Subcutaneous adipose tissue (tissue), 4 donors: ENCODE measurements around the gene ARRB1. TPM values are rescaled to one million over a fixed set of nuclear protein-coding genes. Genes with fewer than 3 reads are reported as not detected.

Experiments
- total RNA-seq, 4 donors: library from RNA; depleted of rRNA; stranded (reverse); fragments of >200 nt; gene quantifications; one replicate each; pipeline ENCODE4 v1.1.0, GENCODE V29; 2016
- TF ChIP-seq, protein P1 (sequence below): fragments of 450-650 bp; IDR thresholded peaks from one replicate; pipeline ENCODE4 v1.5.1; 2016; ENCODE audit warnings: low read depth, mild to moderate bottlenecking, control low read depth, antibody characterized with exemption, moderate library complexity

ARRB1 gene
- total RNA-seq, 4 donors from 2014 or later = 34.8 to 125 (median 63.0) TPM

GRCh38 chr11:75380245-75380644 lies 28.8 kb upstream of the ARRB1 start:
- TF ChIP-seq, protein P1, sequence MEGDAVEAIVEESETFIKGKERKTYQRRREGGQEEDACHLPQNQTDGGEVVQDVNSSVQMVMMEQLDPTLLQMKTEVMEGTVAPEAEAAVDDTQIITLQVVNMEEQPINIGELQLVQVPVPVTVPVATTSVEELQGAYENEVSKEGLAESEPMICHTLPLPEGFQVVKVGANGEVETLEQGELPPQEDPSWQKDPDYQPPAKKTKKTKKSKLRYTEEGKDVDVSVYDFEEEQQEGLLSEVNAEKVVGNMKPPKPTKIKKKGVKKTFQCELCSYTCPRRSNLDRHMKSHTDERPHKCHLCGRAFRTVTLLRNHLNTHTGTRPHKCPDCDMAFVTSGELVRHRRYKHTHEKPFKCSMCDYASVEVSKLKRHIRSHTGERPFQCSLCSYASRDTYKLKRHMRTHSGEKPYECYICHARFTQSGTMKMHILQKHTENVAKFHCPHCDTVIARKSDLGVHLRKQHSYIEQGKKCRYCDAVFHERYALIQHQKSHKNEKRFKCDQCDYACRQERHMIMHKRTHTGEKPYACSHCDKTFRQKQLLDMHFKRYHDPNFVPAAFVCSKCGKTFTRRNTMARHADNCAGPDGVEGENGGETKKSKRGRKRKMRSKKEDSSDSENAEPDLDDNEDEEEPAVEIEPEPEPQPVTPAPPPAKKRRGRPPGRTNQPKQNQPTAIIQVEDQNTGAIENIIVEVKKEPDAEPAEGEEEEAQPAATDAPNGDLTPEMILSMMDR = no peak

DNA sequence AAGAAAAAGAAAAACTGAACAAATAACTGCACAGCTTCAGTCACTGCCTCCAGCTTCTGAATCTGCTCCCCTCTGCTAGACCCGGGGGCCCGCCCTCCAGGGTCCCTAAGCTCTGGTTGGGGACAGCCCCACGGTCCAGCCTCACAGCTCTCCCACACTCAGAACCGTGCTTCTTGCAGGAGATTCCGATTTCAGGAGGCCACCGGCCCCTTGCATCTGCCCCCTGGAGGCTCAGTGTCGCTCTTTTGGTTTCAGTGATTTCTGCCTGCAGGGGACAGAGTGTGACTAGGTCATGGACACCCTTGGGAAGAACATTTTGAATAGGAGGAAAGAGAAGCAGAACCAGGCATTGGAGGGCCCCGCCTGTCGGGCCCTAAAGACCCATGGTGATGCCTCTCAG lies 24.7 kb upstream of the ARRB1 start:
- TF ChIP-seq, protein P1 = no peak

DNA sequence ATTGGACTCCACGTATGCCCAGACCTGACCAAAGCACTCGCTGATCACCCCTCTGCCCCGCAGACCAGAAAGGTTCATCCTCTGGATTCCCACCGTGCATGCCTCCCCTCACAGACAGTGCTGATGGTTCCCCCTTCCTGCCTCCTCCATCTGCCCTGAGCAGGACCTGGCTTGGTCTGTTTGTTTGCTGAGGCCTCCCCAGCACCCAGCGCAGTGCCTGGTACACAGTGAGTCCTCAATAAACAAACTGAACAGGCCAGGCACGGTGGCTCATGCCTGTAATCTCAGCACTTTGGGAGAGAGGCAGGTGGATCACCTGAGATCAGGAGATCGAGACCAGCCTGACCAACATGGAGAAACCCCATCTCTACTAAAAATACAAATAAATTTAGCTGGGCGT lies 24.2 kb upstream of the ARRB1 start:
- TF ChIP-seq, protein P1 = no peak

GRCh38 chr11:75374646-75375045 lies 23.2 kb upstream of the ARRB1 start:
- TF ChIP-seq, protein P1 = no peak

DNA sequence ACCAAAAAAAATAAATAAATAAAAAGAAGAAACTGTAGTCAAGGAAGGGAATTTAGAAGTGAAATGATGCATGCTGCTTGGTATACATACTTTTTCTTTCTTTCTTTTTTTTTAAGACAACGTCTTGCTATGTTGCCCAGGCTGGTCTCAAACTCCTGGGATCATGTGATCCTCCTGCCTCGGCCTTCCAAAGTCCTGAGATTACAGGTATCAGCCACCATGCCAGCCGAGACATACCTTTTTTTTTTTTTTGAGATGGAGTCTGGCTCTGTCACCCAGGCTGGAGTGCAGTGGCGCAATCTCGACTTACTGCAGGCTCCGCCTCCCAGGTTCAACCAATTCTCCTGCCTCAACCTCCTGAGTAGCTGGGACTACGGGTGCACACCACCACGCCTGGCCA lies 21.7 kb upstream of the ARRB1 start:
- TF ChIP-seq, protein P1 = no peak

GRCh38 chr11:75371949-75372876 lies 20.8 kb upstream of the ARRB1 start:
- TF ChIP-seq, protein P1 = no peak

DNA sequence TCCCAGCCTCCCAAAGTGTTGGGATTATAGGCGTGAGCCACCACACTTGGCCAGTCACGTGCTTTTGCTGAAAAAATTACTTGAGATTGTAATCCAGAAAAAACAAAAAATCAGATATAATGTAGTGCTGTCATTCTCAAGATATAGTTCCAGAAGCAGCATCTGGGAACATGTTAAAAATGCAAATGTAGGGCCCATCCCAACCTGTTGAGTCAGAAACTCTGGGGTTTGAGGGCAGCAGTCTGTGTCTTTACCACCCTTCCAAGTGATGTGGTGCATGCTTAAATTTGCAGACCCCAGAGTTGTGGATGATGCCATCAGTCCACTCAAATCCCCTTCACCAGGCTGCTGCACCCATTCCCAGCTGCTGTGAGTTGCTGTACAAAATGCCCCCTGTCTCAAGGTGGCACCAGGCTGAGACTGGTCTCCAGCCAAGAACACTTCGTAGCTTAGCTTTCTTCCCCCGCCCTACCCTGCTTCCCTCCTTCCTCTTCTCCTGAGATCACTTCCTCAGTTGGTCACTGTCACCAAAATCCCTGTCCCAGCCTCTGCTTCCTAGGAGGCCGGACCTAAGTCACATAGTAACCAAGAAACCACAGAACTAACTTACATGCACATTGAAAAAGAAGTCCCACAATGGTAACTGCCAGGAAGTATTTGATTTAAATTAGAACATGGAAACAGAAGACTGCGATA lies 18.2 kb upstream of the ARRB1 start:
- TF ChIP-seq, protein P1 = no peak
